Measurements from ENCODE around the gene HSPB7.

HSPB7 gene

DNA sequence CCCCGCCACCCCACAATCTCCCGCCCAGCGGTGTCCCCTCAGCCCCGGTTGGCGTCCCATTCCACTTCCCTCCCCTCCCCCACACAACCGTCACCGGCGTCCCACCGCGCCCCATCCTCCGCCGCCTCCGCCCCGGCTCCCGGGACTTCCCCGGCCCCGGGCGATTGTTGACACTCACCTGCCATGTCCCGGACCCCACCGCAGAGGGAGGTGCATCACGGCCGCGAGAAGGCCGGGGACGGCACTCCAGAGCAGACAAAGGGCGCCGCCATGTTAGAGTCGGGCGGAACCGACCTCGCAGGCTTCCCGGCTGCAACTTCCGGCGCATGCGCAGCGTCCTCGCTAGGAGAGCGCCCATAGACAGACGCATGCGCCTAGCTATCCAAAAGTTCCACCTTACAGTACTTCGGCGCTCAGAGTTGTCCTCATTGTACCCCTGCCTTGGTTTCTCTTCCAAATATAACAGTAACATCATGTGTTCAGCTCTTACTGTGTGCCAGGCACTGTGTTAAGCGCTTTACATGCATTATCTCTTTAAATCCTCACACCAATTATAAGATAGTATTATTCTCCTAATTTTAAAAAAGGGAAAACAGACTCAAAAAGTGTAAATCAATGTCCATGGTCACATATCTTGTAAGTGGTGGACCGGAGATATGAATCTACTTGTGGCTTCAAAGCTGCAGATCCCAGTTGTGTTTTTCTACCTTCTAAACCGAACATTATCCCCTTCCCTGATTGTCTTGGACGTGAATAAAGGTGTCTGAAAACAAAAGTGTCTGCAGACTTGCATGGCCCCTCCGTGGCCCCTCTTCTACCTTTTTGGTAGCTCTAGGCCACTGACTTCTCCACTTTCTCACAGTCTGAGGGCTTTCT lies 41.8 kb downstream of the HSPB7 start, which contains the start of gene ZBTB17 (continued):
- TF ChIP-seq ZNF324 (tag by site-specific recombination; IDR thresholded peaks at IDR 0.05) (peak; percentile 84; the same call in 1 of the 2 replicates), ZNF23 (tag by site-specific recombination; IDR thresholded peaks at IDR 0.05; ENCODE audit: borderline replicate concordance) (no peak), GLIS2 (tag by site-specific recombination; IDR thresholded peaks at IDR 0.05) (peak; percentile 32; the same call in 1 of the 2 replicates), ZNF548 (tag by site-specific recombination; IDR thresholded peaks at IDR 0.05) (no peak), ZNF341 (tag by site-specific recombination; IDR thresholded peaks at IDR 0.05; ENCODE audit: low read depth) (peak; percentile 97)
- TF ChIP-seq, protein P1, sequence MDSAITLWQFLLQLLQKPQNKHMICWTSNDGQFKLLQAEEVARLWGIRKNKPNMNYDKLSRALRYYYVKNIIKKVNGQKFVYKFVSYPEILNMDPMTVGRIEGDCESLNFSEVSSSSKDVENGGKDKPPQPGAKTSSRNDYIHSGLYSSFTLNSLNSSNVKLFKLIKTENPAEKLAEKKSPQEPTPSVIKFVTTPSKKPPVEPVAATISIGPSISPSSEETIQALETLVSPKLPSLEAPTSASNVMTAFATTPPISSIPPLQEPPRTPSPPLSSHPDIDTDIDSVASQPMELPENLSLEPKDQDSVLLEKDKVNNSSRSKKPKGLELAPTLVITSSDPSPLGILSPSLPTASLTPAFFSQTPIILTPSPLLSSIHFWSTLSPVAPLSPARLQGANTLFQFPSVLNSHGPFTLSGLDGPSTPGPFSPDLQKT (IDR thresholded peaks at IDR 0.05; ENCODE audit: borderline replicate concordance, low read depth, low read length), result no peak; the same call in 1 of the 2 replicates

DNA sequence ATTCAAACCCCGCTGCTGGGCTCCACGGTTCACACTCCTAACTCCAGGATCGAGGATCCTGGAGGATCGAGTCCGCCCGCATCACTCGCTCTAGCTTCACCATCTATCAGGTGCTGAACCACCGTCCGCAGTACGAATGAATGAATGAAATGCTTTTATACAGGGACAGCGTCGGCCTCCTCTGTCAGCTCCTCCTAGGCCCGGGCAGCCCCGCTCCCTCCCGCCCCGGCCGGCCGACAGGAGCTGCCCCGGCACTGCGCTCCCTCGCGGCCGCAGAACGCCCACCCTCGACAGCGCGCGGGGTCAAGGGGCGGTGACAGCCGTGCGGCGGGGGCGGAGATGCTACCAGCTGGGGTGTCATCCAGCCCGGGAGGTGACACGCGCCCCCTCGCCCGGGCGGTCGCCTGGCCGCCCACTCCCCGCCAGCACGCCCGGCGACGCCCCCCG lies 42.5 kb downstream of the HSPB7 start:
- peaks cover 0 to 26% of the 10 kb centered on the region in 2 experiments; a peak in 2 of 3 replicates for H3K36me3 ChIP-seq (ENCODE audit: control insufficient read depth in 2 of 2, insufficient read depth in 1 of 2, low read length in 2 of 2)
- CTCF ChIA-PET, result interaction anchor here (0.8 to 3.2 kb wide), 7 partner anchors 11 to 389 kb away, joined by 3 to 16 read pairs (median 5); no protein-coding TSS in a partner anchor
- H3K4me3 ChIP-seq (ENCODE audit: low read depth, low read length), result peak overlapping the region; percentile 98
- POLR2A ChIA-PET, result interaction anchor here (0.8 to 1.8 kb wide), 9 partner anchors 12 to 242 kb away, joined by 3 to 6 read pairs (median 4); partner anchors contain the start of gene SPEN
- peak; percentile 62 for TF ChIP-seq ZNF335 (tag by site-specific recombination; conservative IDR thresholded peaks at IDR 0.05)
- TF ChIP-seq ZBTB20 (tag by site-specific recombination; IDR thresholded peaks at IDR 0.05), result peak; percentile 65; the same call in 1 of the 2 replicates
- TF ChIP-seq KLF1 (tag by site-specific recombination; IDR thresholded peaks at IDR 0.05), result peak; percentile 52; the same call in 1 of the 2 replicates
- TF ChIP-seq, protein P2, sequence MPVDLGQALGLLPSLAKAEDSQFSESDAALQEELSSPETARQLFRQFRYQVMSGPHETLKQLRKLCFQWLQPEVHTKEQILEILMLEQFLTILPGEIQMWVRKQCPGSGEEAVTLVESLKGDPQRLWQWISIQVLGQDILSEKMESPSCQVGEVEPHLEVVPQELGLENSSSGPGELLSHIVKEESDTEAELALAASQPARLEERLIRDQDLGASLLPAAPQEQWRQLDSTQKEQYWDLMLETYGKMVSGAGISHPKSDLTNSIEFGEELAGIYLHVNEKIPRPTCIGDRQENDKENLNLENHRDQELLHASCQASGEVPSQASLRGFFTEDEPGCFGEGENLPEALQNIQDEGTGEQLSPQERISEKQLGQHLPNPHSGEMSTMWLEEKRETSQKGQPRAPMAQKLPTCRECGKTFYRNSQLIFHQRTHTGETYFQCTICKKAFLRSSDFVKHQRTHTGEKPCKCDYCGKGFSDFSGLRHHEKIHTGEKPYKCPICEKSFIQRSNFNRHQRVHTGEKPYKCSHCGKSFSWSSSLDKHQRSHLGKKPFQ (tag by site-specific recombination; IDR thresholded peaks at IDR 0.05), result peak; percentile 81
- TF ChIP-seq ZNF10 (tag by site-specific recombination; IDR thresholded peaks at IDR 0.05), result peak; percentile 86
- TF ChIP-seq, protein P3, sequence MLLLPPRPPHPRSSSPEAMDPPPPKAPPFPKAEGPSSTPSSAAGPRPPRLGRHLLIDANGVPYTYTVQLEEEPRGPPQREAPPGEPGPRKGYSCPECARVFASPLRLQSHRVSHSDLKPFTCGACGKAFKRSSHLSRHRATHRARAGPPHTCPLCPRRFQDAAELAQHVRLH (tag by site-specific recombination; IDR thresholded peaks at IDR 0.05), result no peak
- TF ChIP-seq ZFHX2 (tag by site-specific recombination; conservative IDR thresholded peaks at IDR 0.05), result peak; percentile 96
- no peak for TF ChIP-seq ZNF138 (tag by site-specific recombination; IDR thresholded peaks at IDR 0.05; ENCODE audit: borderline replicate concordance)
- TF ChIP-seq ZSCAN30 (tag by site-specific recombination; IDR thresholded peaks at IDR 0.05), result peak; percentile 16; the same call in 1 of the 2 replicates
- TF ChIP-seq ZNF24 (tag by site-specific recombination; IDR thresholded peaks at IDR 0.05), result peak; percentile 64
- peak; percentile 35; the same call in 1 of the 2 replicates for TF ChIP-seq ZBTB17 (tag by site-specific recombination; IDR thresholded peaks at IDR 0.05)
- no peak for TF ChIP-seq ZNF157 (tag by site-specific recombination; IDR thresholded peaks at IDR 0.05)
- TF ChIP-seq ZNF366 (tag by site-specific recombination; conservative IDR thresholded peaks at IDR 0.05), result 0 out of 2 replicates have a peak, but pooled peaks have one; percentile 11
- TF ChIP-seq, protein P4, sequence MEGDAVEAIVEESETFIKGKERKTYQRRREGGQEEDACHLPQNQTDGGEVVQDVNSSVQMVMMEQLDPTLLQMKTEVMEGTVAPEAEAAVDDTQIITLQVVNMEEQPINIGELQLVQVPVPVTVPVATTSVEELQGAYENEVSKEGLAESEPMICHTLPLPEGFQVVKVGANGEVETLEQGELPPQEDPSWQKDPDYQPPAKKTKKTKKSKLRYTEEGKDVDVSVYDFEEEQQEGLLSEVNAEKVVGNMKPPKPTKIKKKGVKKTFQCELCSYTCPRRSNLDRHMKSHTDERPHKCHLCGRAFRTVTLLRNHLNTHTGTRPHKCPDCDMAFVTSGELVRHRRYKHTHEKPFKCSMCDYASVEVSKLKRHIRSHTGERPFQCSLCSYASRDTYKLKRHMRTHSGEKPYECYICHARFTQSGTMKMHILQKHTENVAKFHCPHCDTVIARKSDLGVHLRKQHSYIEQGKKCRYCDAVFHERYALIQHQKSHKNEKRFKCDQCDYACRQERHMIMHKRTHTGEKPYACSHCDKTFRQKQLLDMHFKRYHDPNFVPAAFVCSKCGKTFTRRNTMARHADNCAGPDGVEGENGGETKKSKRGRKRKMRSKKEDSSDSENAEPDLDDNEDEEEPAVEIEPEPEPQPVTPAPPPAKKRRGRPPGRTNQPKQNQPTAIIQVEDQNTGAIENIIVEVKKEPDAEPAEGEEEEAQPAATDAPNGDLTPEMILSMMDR (tag by site-specific recombination; IDR thresholded peaks at IDR 0.05), result peak; percentile 46; the same call in 1 of the 2 replicates
- TF ChIP-seq, protein P5, sequence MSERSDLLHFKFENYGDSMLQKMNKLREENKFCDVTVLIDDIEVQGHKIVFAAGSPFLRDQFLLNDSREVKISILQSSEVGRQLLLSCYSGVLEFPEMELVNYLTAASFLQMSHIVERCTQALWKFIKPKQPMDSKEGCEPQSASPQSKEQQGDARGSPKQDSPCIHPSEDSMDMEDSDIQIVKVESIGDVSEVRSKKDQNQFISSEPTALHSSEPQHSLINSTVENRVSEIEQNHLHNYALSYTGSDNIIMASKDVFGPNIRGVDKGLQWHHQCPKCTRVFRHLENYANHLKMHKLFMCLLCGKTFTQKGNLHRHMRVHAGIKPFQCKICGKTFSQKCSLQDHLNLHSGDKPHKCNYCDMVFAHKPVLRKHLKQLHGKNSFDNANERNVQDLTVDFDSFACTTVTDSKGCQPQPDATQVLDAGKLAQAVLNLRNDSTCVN (tag by site-specific recombination; optimal IDR thresholded peaks at IDR 0.05), result peak; percentile 54
- TF ChIP-seq KLF7 (tag by site-specific recombination; IDR thresholded peaks at IDR 0.05; ENCODE audit: borderline replicate concordance), result no peak
- 0 out of 2 replicates have a peak, but pooled peaks have one; percentile 31 for TF ChIP-seq OSR2 (tag by site-specific recombination; IDR thresholded peaks at IDR 0.05)
- peak; percentile 20; the same call in 1 of the 2 replicates for TF ChIP-seq MZF1 (tag by site-specific recombination; IDR thresholded peaks at IDR 0.05; ENCODE audit: borderline replicate concordance)
- TF ChIP-seq, protein P6, sequence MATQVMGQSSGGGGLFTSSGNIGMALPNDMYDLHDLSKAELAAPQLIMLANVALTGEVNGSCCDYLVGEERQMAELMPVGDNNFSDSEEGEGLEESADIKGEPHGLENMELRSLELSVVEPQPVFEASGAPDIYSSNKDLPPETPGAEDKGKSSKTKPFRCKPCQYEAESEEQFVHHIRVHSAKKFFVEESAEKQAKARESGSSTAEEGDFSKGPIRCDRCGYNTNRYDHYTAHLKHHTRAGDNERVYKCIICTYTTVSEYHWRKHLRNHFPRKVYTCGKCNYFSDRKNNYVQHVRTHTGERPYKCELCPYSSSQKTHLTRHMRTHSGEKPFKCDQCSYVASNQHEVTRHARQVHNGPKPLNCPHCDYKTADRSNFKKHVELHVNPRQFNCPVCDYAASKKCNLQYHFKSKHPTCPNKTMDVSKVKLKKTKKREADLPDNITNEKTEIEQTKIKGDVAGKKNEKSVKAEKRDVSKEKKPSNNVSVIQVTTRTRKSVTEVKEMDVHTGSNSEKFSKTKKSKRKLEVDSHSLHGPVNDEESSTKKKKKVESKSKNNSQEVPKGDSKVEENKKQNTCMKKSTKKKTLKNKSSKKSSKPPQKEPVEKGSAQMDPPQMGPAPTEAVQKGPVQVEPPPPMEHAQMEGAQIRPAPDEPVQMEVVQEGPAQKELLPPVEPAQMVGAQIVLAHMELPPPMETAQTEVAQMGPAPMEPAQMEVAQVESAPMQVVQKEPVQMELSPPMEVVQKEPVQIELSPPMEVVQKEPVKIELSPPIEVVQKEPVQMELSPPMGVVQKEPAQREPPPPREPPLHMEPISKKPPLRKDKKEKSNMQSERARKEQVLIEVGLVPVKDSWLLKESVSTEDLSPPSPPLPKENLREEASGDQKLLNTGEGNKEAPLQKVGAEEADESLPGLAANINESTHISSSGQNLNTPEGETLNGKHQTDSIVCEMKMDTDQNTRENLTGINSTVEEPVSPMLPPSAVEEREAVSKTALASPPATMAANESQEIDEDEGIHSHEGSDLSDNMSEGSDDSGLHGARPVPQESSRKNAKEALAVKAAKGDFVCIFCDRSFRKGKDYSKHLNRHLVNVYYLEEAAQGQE (tag by site-specific recombination; IDR thresholded peaks at IDR 0.05), result 0 out of 2 replicates have a peak, but pooled peaks have one; percentile 14
- H3K4me1 ChIP-seq (ENCODE audit: control insufficient read depth, insufficient read depth, low read length), result no peaks in the 10 kb centered on the region
- H3K9me3 ChIP-seq (ENCODE audit: control insufficient read depth, insufficient read depth, low read depth, low read length), result no peaks in the 10 kb centered on the region
- H3K27ac ChIP-seq (ENCODE audit: extremely low read depth, low read depth, low read length), result peak overlapping the region; percentile 44; the same call in 1 of the 2 replicates

Data from HEK293 (cell line).